ENCODE data around the gene FOXJ3. TPM values are rescaled to one million over a fixed set of nuclear protein-coding genes. Genes with fewer than 3 reads are reported as not detected.

The FOXJ3 gene
- total RNA-seq, 3 donors from 2014 or later = 47.8 to 50.5 (median 49.8) TPM

GRCh38 chr1:42173961-42174735, 160.9 kb downstream of the FOXJ3 start:
- ATAC-seq (no peak), DNase-seq (no peak)
- H3K36me3 Mint-ChIP-seq (ENCODE audit: insufficient read depth) = peaks cover 5% of the 10 kb centered on the region
- H3K4me3 Mint-ChIP-seq = no peak overlapping the region
- H3K27me3 Mint-ChIP-seq (ENCODE audit: low read depth) = no peaks in the 10 kb centered on the region
- H3K9me3 Mint-ChIP-seq = no peaks in the 10 kb centered on the region
- H3K4me1 Mint-ChIP-seq (ENCODE audit: low read depth) = no peaks in the 10 kb centered on the region

DNA sequence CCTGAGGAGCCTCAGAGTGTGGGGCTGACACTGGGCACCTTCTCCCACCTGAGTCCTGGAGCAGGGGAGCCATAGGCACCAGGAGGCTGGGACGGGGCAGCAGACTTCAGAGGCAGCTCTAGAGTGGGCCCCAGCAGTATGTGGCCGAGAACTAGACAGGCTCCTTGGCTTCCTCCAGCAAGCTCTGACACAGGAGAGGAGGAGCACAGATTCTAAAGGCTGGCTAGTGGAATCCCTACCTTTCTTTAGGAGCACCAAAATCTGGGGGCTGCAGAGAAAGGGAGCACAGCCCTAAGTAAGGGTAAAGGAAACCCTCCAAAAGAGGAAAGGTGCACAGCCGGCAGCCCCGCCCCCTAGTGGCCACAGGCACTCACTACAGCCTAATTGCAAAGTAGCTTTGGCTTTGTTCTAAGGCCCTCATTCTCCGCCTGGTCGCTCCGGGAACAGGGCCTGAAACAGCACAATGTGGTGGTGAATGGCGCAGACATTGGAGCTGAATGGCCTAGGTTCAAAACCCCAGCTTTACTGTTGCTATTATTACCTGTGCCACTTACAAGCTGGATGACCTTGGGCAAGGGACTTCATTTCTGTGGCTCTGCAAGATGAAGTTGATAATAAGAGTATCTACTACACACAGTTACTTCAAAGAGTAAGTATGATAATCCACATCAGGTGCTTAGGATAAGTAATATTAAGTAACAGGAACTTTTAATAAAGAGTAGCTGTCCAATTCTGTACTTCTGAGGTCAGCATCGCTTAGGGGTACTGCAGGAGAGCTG, 161.7 kb downstream of the FOXJ3 start:
- Mint-ChIP-seq H3K9me3 (no peaks in the 10 kb centered on the region), H3K4me1 (ENCODE audit: low read depth) (no peaks in the 10 kb centered on the region), H3K36me3 (ENCODE audit: insufficient read depth) (peaks cover 5% of the 10 kb centered on the region), H3K27me3 (ENCODE audit: low read depth) (no peaks in the 10 kb centered on the region), H3K4me3 (no peak overlapping the region)
- ATAC-seq (peak; percentile 68 to 74), DNase-seq (peak; percentile 65)

- no peak for ATAC-seq
- no peak overlapping the region for H3K4me3 Mint-ChIP-seq
- H3K4me1 Mint-ChIP-seq (ENCODE audit: low read depth) = no peaks in the 10 kb centered on the region
- H3K36me3 Mint-ChIP-seq (ENCODE audit: insufficient read depth) = peaks cover 3% of the 10 kb centered on the region
- H3K9me3 Mint-ChIP-seq = no peaks in the 10 kb centered on the region
- no peaks in the 10 kb centered on the region for H3K27me3 Mint-ChIP-seq (ENCODE audit: low read depth)
- no peak for DNase-seq
Measured at GRCh38 chr1:42172381-42173133, 162.5 kb downstream of the FOXJ3 start.

DNA sequence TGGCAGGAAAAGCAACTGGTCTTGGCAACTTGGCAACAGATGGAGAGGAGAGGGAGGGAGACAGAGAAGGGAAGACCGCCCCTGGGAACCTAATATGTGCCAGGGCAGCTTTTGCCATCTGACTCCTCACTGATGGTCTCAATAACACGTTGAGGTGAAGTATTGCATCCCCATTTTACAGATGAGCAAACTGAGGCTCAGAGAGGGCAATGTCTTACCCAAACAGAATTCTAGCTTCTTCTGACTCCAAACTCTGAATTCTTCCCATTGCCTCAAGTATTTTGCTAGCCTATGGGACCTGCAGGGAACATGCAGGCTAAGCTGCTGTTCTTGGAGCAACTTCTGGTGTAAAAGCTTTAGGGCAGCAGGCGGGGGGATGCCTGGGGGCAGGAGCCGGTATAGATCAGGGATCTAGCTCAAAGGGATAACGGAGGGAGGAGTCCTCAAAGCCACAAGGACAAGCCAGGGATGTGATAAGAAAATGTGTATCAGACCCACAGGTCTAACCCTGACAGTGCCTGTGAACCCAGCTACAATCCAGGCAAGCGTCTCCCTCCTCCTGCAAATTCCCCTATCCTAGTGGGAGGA, 163.3 kb downstream of the FOXJ3 start:
- peaks cover 1% of the 10 kb centered on the region for H3K36me3 Mint-ChIP-seq (ENCODE audit: insufficient read depth)
- DNase-seq = no peak
- no peak overlapping the region for H3K4me3 Mint-ChIP-seq
- no peaks in the 10 kb centered on the region for H3K4me1 Mint-ChIP-seq (ENCODE audit: low read depth)
- no peaks in the 10 kb centered on the region for H3K9me3 Mint-ChIP-seq
- H3K27me3 Mint-ChIP-seq (ENCODE audit: low read depth) = no peaks in the 10 kb centered on the region
- no peak for ATAC-seq

DNA sequence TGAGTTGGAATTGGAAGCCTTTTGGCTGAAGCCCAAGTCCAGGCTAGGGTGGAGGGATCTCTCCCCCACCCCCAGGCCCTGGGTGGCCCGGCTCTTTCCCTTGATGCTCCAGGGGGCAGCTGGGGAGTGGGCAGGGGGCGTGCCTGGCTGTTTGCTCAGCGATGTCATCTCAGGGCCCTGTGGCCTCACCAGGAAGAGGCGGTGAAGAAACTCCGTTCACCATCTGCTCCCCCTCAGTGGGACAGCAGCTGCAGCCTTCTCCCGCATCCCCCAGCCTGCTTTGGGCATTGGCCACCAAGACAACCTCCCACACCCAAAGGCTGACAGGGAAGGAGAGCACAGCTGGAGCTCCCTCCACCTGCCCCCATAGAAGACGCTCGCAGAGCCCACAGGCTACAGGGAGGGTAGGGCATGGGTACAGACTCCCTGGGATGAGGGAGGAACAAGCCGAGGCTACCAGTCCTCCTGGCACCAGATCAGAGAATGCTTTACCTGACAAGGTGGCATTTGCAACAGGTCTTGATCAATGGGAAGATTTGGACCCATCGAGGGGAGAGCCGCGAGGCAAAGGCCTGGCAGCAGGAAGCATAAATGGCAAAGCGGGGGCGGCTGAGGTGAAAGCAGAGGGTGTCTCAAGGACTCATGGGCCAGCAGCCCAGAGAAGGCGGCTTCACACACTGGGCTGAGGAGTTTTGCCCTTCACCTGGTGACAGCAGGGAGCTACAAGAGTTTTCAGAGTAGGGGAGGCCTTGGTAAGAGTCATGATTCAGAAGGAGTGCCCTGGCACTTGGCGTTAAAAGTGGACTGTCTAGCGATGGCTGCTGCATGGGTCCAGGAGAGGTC, 164.0 kb downstream of the FOXJ3 start:
- H3K4me1 Mint-ChIP-seq (ENCODE audit: low read depth) = no peaks in the 10 kb centered on the region
- H3K36me3 Mint-ChIP-seq (ENCODE audit: insufficient read depth) = no peaks in the 10 kb centered on the region

DNA sequence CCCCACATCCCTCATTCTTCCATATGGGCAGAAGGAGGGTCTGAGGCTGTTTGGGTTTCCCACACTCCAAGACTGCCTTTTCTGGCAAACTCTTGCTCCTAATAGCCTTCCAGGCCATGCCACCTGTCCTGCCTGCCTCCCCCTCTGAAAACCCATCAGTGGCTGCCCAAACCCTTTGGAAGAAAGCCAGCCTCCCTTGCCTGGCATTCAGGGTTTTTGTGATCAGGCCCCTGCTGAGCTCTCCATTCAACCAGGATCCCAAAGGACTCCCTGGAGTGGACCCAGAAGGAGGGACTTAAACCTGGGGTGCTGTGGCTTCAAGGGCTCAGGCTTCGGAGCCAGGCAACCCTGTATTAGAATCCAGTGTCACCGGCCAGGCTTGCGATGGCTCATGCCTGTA, 166.3 kb downstream of the FOXJ3 start:
- DNase-seq (no peak), ATAC-seq (no peak)
- no peaks in the 10 kb centered on the region for H3K36me3 Mint-ChIP-seq (ENCODE audit: insufficient read depth)
- H3K4me3 Mint-ChIP-seq = no peak overlapping the region
- peaks cover 3% of the 10 kb centered on the region for H3K27me3 Mint-ChIP-seq (ENCODE audit: low read depth)
- no peaks in the 10 kb centered on the region for H3K4me1 Mint-ChIP-seq (ENCODE audit: low read depth)
- H3K9me3 Mint-ChIP-seq = no peaks in the 10 kb centered on the region

More for the DNA sequence above, 164.0 kb downstream of the FOXJ3 start:
- DNase-seq = no peak
- Mint-ChIP-seq H3K27me3 (ENCODE audit: low read depth) (no peaks in the 10 kb centered on the region), H3K4me3 (no peak overlapping the region), H3K9me3 (no peaks in the 10 kb centered on the region)
- no peak for ATAC-seq

DNA sequence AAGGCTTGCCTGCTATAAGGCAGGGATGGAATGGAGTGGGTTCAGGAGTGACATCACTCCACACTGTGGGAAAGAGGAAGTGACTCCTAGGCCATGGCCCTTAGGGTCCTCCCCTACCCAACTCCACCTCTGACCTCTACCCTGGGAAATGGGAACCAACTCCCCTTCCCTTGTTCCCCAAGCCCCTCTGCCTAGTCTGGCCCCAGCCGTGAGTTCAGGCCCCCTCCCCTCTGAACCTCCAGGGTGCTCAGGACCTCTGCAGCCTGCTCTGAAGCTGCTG, 166.7 kb downstream of the FOXJ3 start:
- Mint-ChIP-seq H3K4me3 (no peak overlapping the region), H3K4me1 (ENCODE audit: low read depth) (no peaks in the 10 kb centered on the region), H3K36me3 (ENCODE audit: insufficient read depth) (no peaks in the 10 kb centered on the region), H3K27me3 (ENCODE audit: low read depth) (peaks cover 3% of the 10 kb centered on the region), H3K9me3 (no peaks in the 10 kb centered on the region)
- DNase-seq (no peak), ATAC-seq (no peak)

DNA sequence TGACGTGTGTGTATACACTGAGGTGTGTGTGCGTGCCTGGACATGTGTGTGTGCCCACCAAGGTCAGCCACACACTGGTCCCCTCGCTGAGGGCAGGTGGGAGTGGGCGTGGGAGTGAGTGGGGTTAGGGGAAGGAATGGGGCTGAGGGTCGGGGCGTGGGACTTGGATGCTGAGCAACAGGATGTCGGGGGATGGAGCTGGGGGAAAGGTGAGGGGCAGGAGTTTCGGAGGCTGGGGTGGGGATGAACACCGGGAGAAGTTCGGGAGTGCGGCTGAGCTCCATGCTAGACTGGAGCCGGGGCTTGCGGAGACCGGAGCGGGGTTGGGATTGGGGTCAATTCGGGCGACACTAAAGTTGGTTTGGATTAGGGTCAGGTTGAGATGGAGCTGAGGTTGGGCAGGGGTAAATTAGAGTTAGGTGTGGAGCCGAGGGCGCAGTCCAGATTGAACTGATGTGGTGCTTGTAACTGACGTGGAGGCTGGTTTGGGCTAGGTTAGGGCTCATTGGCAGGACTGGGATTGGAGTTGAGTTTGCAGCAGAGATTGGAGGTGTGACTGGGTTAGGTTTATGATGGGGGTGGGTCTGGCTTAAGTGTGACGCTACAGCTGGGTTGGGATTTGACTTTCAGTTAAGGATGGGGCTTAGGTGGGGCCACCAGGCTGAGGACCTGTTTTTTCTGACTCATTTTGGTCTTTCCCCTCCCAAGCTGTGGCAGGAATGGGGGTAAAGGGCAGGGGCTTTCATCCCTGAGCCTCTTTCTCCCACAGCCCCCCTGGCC, 167.2 kb downstream of the FOXJ3 start:
- no peak overlapping the region for H3K4me3 Mint-ChIP-seq
- no peaks in the 10 kb centered on the region for H3K9me3 Mint-ChIP-seq

GRCh38 chr1:42165511-42166210, 169.4 kb downstream of the FOXJ3 start:
- no peak overlapping the region for H3K4me3 Mint-ChIP-seq
- H3K36me3 Mint-ChIP-seq (ENCODE audit: insufficient read depth) = no peaks in the 10 kb centered on the region
- ATAC-seq (no peak), DNase-seq (no peak)
- peaks cover 9% of the 10 kb centered on the region for H3K27me3 Mint-ChIP-seq (ENCODE audit: low read depth)
- no peaks in the 10 kb centered on the region for H3K4me1 Mint-ChIP-seq (ENCODE audit: low read depth)
- peaks cover 8% of the 10 kb centered on the region for H3K9me3 Mint-ChIP-seq

More for the DNA sequence above, 167.2 kb downstream of the FOXJ3 start:
- Mint-ChIP-seq H3K36me3 (ENCODE audit: insufficient read depth) (no peaks in the 10 kb centered on the region), H3K27me3 (ENCODE audit: low read depth) (peaks cover 7% of the 10 kb centered on the region), H3K4me1 (ENCODE audit: low read depth) (no peaks in the 10 kb centered on the region)
- DNase-seq = no peak
- ATAC-seq = no peak

DNA sequence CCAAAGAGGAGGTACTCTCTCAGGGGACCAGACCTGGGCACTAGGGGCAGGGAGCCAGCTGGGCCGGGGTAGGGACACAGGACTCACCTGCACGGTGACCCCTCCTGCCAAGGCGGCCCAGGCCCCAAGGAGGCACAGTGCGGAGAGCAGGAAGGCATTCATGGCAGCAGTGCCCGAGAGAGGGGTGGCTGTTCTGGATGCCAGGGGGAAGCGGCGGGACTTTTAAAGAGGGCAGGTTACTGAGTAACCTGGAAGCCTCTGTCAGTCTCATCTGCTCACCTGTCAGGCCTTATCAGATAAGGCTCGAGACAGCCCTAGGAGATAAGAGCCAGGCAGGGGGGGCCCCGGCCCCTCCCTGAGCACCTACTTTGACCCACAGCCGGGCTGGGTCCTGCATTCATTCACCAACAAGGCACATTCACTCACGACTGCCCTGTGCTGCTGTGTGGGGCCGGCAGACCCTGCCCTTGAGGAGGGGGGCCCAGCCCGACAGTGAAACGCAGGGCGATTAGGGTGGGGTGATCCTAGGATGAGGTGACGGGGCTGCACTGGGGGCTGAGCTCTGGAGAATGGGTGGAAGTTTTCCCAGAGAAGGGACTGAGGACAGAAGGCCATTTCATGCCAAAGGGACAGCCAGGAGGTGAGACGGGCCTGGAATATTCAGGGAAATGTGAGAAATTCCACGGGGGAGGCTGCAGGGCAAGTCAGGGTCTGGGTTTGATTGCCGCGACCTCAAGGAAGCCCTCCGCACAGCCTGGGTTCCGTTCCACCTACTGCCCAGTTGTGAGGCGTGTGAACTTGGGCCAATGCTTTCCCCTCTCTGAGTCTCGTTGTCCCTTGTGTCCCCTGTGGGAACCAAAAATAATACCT, 170.2 kb downstream of the FOXJ3 start, which contains the start of gene GUCA2A:
TSS of gene GUCA2A (minus strand) at position 195 of the 870 bp plus-strand sequence. CDS start at position 162, 33 bp downstream.
- Mint-ChIP-seq H3K9me3 (peaks cover 11% of the 10 kb centered on the region), H3K27me3 (ENCODE audit: low read depth) (peaks cover 9% of the 10 kb centered on the region), H3K36me3 (ENCODE audit: insufficient read depth) (no peaks in the 10 kb centered on the region), H3K4me1 (ENCODE audit: low read depth) (no peaks in the 10 kb centered on the region), H3K4me3 (no peak within 1 kb of the TSS)
- ATAC-seq (no peak), DNase-seq (no peak)

DNA sequence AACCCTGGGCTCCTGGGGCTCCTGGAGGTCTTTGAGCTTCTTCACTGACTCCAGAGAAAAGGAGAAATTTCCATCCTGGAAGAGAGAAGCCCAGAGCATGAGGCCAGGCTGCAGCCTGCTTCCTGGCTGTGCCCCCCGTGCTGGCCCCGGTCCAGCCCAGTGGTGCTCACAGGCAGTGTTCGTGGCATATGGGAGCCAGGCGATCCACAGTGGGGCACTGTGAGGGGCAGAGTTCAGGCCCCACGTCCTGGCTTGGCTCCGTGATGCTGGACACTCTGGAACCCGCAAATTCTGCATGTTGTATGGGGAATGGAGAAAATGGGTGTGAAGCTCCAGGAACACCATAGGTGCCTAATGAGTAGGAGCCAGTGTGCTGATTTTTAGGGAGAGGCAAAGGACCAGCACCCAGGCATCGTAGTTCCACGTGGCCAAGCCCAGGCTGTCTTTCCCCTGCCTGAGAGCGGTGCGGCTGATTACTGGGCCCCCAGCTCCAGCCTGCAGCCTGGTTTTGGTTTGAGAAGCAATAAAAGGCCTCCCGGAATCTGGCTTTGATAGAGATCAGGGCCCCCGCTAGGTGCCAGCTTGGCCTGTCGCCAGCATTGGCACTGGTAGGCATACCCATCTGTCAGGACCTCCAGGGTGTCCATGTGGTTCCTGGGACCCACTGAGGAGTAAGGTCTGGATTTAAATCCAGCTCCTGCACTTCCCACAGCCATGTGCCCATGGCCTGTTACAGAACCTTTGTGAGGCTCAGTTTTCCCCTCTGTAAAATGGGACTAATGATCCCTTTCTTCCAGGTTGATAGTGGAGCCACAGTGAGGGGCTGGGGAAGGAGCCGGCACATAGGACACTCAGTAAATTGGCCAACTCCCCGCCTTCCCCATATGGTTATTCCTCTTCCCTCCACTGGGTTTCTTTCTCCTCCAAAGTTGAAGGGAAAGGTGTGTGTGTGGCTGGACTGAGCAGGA, 171.2 kb downstream of the FOXJ3 start:
- DNase-seq = no peak
- H3K27me3 Mint-ChIP-seq (ENCODE audit: low read depth) = peaks cover 9% of the 10 kb centered on the region
- ATAC-seq = no peak

More for the DNA sequence above, 171.2 kb downstream of the FOXJ3 start:
- Mint-ChIP-seq H3K9me3 (peaks cover 11% of the 10 kb centered on the region), H3K4me3 (no peak overlapping the region), H3K4me1 (ENCODE audit: low read depth) (no peaks in the 10 kb centered on the region), H3K36me3 (ENCODE audit: insufficient read depth) (no peaks in the 10 kb centered on the region)

Measured in activated T-cell treated with anti-CD3 and anti-CD28 coated beads, Interleukin-2, amount 50 U/mL, for 4 hours (primary cell).